A549 (cell line): ENCODE results near the gene PTCD1. TPM values are rescaled to one million over a fixed set of nuclear protein-coding genes. Genes with fewer than 3 reads are reported as not detected.

Source experiments
- ATAC-seq, 2 experiments: fragments of 200-7000 bp in 1 of 2; fragments of >200 bp in 1 of 2; cut with Nextera tagmentation in 1 of 2; cut with Tn5 transposase in 1 of 2; 3 replicates each; pipeline versions ENCODE4 v1.8.0 to v1.9.1; 2018 to 2020; ENCODE audit warnings: mild to moderate bottlenecking in 1 of 2, moderate library complexity in 1 of 2
- CTCF ChIA-PET: fragments of 300-600 bp; sonication (Branson Sonifier 250); formaldehyde crosslinking; extraction: SDS; loops from one replicate; lab custom pipeline; 2021; ENCODE audit warnings: antibody characterized with exemption, inconsistent platforms; lab: Yijun Ruan, JAX
- POLR2A ChIA-PET: fragments of 350-600 bp; formaldehyde crosslinking; extraction: SDS; loops from one replicate; lab custom pipeline; 2021; ENCODE audit warnings: antibody characterized with exemption, inconsistent platforms; lab: Yijun Ruan, JAX
- DNase-seq, 2 experiments: peaks; one replicate each; pipeline versions ENCODE4 v3.0.0 to v3.0.0-alpha.2; 2011 to 2016; ENCODE audit warnings: low read depth in 1 of 2, low spot score in 1 of 2
- FAIRE-seq: peaks from 2 replicates; lab custom pipeline; 2011; peaks lifted over from hg19 to GRCh38; lab: Jason Lieb, UNC
- H3K27ac ChIP-seq, 2 experiments: fragments of >200 bp; sonication (Bioruptor Twin); formaldehyde crosslinking; 3 replicates each; pipeline ENCODE4 v1.5.1; 2016 to 2017
- H3K4me1 ChIP-seq: fragments of >200 bp; sonication (Bioruptor Twin); formaldehyde crosslinking; 3 replicates; pipeline ENCODE4 v1.6.1; 2016
- H3K4me2 ChIP-seq: fragments of >200 bp; sonication (Bioruptor Twin); formaldehyde crosslinking; 3 replicates; pipeline ENCODE4 v1.6.1; 2016
- H3K4me3 ChIP-seq: fragments of >200 bp; sonication (Bioruptor Twin); formaldehyde crosslinking; 3 replicates; pipeline ENCODE4 v1.5.1; 2016
- H3K9me3 ChIP-seq: fragments of >200 bp; sonication (Bioruptor Twin); formaldehyde crosslinking; 3 replicates; pipeline ENCODE4 v1.6.1; 2016
- CBX2 ChIP-seq: fragments of 200-600 bp; sonication (generic); IDR thresholded peaks from 2 replicates; pipeline ENCODE4 v1.6.1; 2016; ENCODE audit warnings: low read depth, mild to moderate bottlenecking, borderline replicate concordance
- CHD2 ChIP-seq: fragments of 150-350 bp; IDR thresholded peaks from 2 replicates; pipeline ENCODE4 v1.6.1; 2014; ENCODE audit warnings: low read length; ENCODE audit not compliant: partially characterized antibody
- EHF ChIP-seq: fragments of 250-450 bp; sonication (Bioruptor Pico); IDR thresholded peaks from 2 replicates; pipeline ENCODE4 v1.5.0; 2020; ENCODE audit warnings: mild to moderate bottlenecking
- FOSL2 ChIP-seq, 2 experiments: fragments of 450-650 bp in 1 of 2; fragments of >200 bp in 1 of 2; sonication (Bioruptor Twin) in 1 of 2; formaldehyde crosslinking; IDR thresholded peaks; 2 replicates each; pipeline versions ENCODE4 v1.5.0 to v1.6.1; 2016 to 2020; ENCODE audit warnings: mild to moderate bottlenecking in 1 of 2, moderate library complexity in 1 of 2
- HEYL ChIP-seq: fragments of 250-450 bp; sonication (Bioruptor Pico); IDR thresholded peaks from 2 replicates; pipeline ENCODE4 v1.8.0; 2021; ENCODE audit warnings: mild to moderate bottlenecking, moderate library complexity
- HOXA7 ChIP-seq: fragments of 250-450 bp; sonication (Bioruptor Pico); IDR thresholded peaks from 2 replicates; pipeline ENCODE4 v1.5.0; 2020; ENCODE audit warnings: mild to moderate bottlenecking, moderate library complexity
- HOXB5 ChIP-seq: fragments of 250-450 bp; sonication (Bioruptor Pico); IDR thresholded peaks from 2 replicates; pipeline ENCODE4 v1.5.0; 2020; ENCODE audit warnings: mild to moderate bottlenecking, moderate library complexity
- KDM1A ChIP-seq: fragments of 200-600 bp; sonication (generic); IDR thresholded peaks from 2 replicates; pipeline ENCODE4 v1.6.1; 2016; ENCODE audit warnings: low read depth, mild to moderate bottlenecking
- MAZ ChIP-seq: fragments of 150-350 bp; IDR thresholded peaks from 2 replicates; pipeline ENCODE4 v1.6.1; 2014; ENCODE audit warnings: antibody characterized with exemption, low read depth, low read length, borderline replicate concordance
- NR3C1 ChIP-seq: fragments of >200 bp; sonication (Bioruptor Twin); formaldehyde crosslinking; IDR thresholded peaks from 3 replicates; pipeline ENCODE4 v1.6.1; 2017
- POLR2A ChIP-seq: IDR thresholded peaks from 2 replicates; pipeline ENCODE4 v1.6.1; 2012; ENCODE audit warnings: mild to moderate bottlenecking, low read length
- RAD21 ChIP-seq, 2 experiments: fragments of >200 bp in 1 of 2; sonication (Bioruptor Twin) in 1 of 2; formaldehyde crosslinking in 1 of 2; IDR thresholded peaks in 1 of 2; conservative IDR thresholded peaks in 1 of 2; 2 replicates in 1 of 2; 3 replicates in 1 of 2; pipeline ENCODE4 v1.6.1; 2012 to 2018; ENCODE audit warnings: inconsistent platforms in 1 of 2
- RNF2 ChIP-seq: fragments of 200-600 bp; sonication (generic); IDR thresholded peaks from 2 replicates; pipeline ENCODE4 v1.6.1; 2016; ENCODE audit warnings: low read depth, mild to moderate bottlenecking, antibody characterized with exemption, moderate library complexity, borderline replicate concordance
- SMC3 ChIP-seq: fragments of >200 bp; sonication (Bioruptor Twin); formaldehyde crosslinking; IDR thresholded peaks from 3 replicates; pipeline ENCODE4 v1.6.1; 2018; ENCODE audit warnings: inconsistent platforms
- TP53 ChIP-seq: fragments of 250-450 bp; sonication (Bioruptor Pico); IDR thresholded peaks from 2 replicates; pipeline ENCODE4 v1.5.0; 2021; ENCODE audit warnings: mild to moderate bottlenecking, moderate library complexity
- ZFP36 ChIP-seq: fragments of 450-650 bp; IDR thresholded peaks from 2 replicates; pipeline ENCODE4 v1.6.1; 2014; ENCODE audit warnings: borderline replicate concordance; ENCODE audit not compliant: partially characterized antibody
- WGBS: methylation state at CpG from one replicate; pipeline ENCODE4 v1.1.6; 2017; ENCODE audit errors: missing lambda C conversion rate; 5-methylcytosine and 5-hydroxymethylcytosine counted together
- polyA plus RNA-seq, 4 experiments: library from polyadenylated mRNA; depleted of rRNA in 3 of 4; stranded (reverse); fragments of >200 nt; fragmentation: RNase III in 1 of 4; extraction: RNeasy Plus Mini Kit Qiagen cat#74134 plus additional on column Dnase treatment in 1 of 4; gene quantifications; 2 replicates in 3 of 4; 3 replicates in 1 of 4; pipeline ENCODE4 v1.2.3, GENCODE V29; 2011 to 2017
- TF ChIP-seq, protein P1 (sequence below): fragments of 450-650 bp; IDR thresholded peaks from 2 replicates; pipeline ENCODE4 v1.6.1; 2014; ENCODE audit warnings: antibody characterized with exemption
- TF ChIP-seq, protein P2 (sequence below): IDR thresholded peaks from 2 replicates; pipeline ENCODE4 v1.6.1; 2012; ENCODE audit warnings: low read depth, borderline replicate concordance
- TF ChIP-seq, protein P3 (sequence below): fragments of >200 bp; sonication (Bioruptor Twin); formaldehyde crosslinking; IDR thresholded peaks from 3 replicates; pipeline ENCODE4 v1.6.1; 2016
- TF ChIP-seq, protein P4 (sequence below): IDR thresholded peaks from 2 replicates; pipeline ENCODE4 v1.6.1; 2012

Gene PTCD1
- polyA plus RNA-seq, 2 of the 4 experiments (the other 2 are of a cell fraction), result 3.9 to 5.4 TPM

DNA sequence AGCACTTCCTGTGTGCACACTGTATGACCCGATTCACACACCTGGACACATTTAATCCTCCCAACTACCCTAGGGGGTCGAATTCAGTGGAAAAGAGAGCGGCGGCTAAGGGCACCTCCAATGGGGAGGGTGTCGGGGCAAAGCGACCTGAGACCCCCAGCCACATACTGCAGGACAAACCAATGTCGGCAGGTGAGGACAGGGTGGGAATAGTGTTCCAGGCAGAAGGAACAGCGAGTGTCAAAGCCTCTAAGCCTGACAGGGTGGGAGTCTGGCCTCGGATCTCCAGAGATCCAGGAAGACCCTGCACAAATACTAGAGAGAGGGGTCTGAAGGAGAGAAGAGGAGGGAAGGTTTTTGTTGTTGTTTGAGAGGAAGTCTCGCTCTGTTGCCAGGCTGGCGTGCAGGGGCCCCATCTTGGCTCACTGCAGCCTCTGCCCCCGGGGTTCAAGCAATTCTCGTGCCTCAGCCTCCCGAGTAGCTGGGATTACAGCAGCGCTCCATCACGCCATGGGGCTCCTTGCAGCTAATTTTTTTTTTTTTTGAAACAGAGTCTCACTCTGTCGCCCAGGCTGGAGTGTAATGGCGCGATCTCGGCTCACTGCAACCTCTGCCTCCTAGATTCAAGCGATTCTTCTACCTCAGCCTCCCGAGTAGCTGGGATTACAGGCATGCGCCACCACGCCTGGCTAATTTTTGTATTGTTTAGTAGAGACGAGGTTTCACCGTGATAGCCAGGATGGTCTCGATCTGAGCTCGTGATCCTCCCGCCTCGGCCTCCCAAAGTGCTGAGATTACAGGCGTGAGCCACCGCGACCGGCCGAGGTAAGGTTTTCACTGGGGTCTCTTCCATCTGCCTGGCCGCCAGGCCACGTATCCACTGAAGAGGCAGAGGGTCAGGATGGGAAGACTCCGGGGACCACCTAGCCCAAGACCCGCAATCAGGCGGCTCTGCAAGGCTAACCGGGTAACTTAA, 65.2 kb downstream of the PTCD1 start:
- WGBS, result 89% methylated on average over 37 of the region's 41 CpGs
- ChIA-PET CTCF (interaction anchor here (0.9 to 1.4 kb wide), 2 partner anchors 9 to 13 kb away, joined by 4 read pairs; no protein-coding TSS in a partner anchor), POLR2A (interaction anchor here (0.6 to 2.4 kb wide), 2 partner anchors 14 to 35 kb away, joined by 5 to 15 read pairs; partner anchors contain the start of genes BUD31 and PDAP1)
- ATAC-seq (no peak), DNase-seq (no peak), FAIRE-seq (no peak)
- peaks cover 29% of the 10 kb centered on the region for H3K4me1 ChIP-seq
- H3K9me3 ChIP-seq, result no peaks in the 10 kb centered on the region
- H3K4me3 ChIP-seq, result peak overlapping the region; percentile 96
- H3K4me2 ChIP-seq, result peak overlapping the region; percentile 83
- peak overlapping the region; percentile 95 to 98 for H3K27ac ChIP-seq
- TF ChIP-seq, protein P1, sequence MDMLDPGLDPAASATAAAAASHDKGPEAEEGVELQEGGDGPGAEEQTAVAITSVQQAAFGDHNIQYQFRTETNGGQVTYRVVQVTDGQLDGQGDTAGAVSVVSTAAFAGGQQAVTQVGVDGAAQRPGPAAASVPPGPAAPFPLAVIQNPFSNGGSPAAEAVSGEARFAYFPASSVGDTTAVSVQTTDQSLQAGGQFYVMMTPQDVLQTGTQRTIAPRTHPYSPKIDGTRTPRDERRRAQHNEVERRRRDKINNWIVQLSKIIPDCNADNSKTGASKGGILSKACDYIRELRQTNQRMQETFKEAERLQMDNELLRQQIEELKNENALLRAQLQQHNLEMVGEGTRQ, result no peak
- TF ChIP-seq, protein P2, sequence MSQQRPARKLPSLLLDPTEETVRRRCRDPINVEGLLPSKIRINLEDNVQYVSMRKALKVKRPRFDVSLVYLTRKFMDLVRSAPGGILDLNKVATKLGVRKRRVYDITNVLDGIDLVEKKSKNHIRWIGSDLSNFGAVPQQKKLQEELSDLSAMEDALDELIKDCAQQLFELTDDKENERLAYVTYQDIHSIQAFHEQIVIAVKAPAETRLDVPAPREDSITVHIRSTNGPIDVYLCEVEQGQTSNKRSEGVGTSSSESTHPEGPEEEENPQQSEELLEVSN, result no peak
- no peak for TF ChIP-seq CHD2
- no peak for TF ChIP-seq ZFP36
- TF ChIP-seq, protein P3, sequence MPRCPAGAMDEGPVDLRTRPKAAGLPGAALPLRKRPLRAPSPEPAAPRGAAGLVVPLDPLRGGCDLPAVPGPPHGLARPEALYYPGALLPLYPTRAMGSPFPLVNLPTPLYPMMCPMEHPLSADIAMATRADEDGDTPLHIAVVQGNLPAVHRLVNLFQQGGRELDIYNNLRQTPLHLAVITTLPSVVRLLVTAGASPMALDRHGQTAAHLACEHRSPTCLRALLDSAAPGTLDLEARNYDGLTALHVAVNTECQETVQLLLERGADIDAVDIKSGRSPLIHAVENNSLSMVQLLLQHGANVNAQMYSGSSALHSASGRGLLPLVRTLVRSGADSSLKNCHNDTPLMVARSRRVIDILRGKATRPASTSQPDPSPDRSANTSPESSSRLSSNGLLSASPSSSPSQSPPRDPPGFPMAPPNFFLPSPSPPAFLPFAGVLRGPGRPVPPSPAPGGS, result no peak
- no peak for TF ChIP-seq HOXA7 (CRISPR knock-in tag)
- TF ChIP-seq, protein P4, sequence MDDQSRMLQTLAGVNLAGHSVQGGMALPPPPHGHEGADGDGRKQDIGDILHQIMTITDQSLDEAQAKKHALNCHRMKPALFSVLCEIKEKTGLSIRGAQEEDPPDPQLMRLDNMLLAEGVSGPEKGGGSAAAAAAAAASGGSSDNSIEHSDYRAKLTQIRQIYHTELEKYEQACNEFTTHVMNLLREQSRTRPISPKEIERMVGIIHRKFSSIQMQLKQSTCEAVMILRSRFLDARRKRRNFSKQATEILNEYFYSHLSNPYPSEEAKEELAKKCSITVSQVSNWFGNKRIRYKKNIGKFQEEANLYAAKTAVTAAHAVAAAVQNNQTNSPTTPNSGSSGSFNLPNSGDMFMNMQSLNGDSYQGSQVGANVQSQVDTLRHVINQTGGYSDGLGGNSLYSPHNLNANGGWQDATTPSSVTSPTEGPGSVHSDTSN, result no peak
- TF ChIP-seq RNF2, result no peak
- no peak for TF ChIP-seq HEYL
- no peak for TF ChIP-seq EHF (CRISPR knock-in tag)
- TF ChIP-seq KDM1A, result no peak
- no peak for TF ChIP-seq SMC3
- TF ChIP-seq HOXB5, result no peak
- TF ChIP-seq NR3C1, result no peak
- no peak for TF ChIP-seq MAZ
- no peak for TF ChIP-seq POLR2A
- TF ChIP-seq CBX2, result no peak
- no peak for TF ChIP-seq FOSL2 (IDR thresholded peaks at IDR 0.05)
- TF ChIP-seq FOSL2 (CRISPR knock-in tag; IDR thresholded peaks at IDR 0.05), result no peak
- TF ChIP-seq TP53, result no peak
- no peak for TF ChIP-seq RAD21 (conservative IDR thresholded peaks at IDR 0.05 in 1 of 2, IDR thresholded peaks at IDR 0.05 in 1 of 2)
